ENCODE measurements around the gene SEM1.
A peak's percentile ranks its signal among the peaks of the same experiment; 100 is the strongest.
"Not testable (repeated sequence)": the region's sequence is repeated elsewhere in the genome, so short reads cannot be mapped to it uniquely, and the experiment has no call there.

Gene SEM1

GRCh38 chr7:96709381-96710228 is at the start of gene SEM1:
Gene SEM1, minus strand, starts transcription at chr7:96709846. Its CDS starts 83 bp downstream, at chr7:96709763.
- DNase-seq (ENCODE audit: low read depth in 1 of 2, low spot score in 1 of 2): peak; percentile 27 to 49

- DNase-seq (ENCODE audit: low read depth in 1 of 2, low spot score in 1 of 2): not testable (repeated sequence)
These were observed 48.2 kb upstream of the SEM1 start for GRCh38 chr7:96757880-96758279.

GRCh38 chr7:96747418-96747940 is 37.8 kb upstream of the SEM1 start:
- DNase-seq (ENCODE audit: low read depth in 1 of 2, low spot score in 1 of 2): no peak

GRCh38 chr7:96740130-96740529 is 30.5 kb upstream of the SEM1 start:
- DNase-seq (ENCODE audit: low read depth in 1 of 2, low spot score in 1 of 2): no peak

GRCh38 chr7:96739609-96740008 is 30.0 kb upstream of the SEM1 start:
- DNase-seq (ENCODE audit: low read depth in 1 of 2, low spot score in 1 of 2): no peak

GRCh38 chr7:96739167-96739566 is 29.5 kb upstream of the SEM1 start:
- no peak for DNase-seq (ENCODE audit: low read depth in 1 of 2, low spot score in 1 of 2)

- no peak for DNase-seq (ENCODE audit: low read depth in 1 of 2, low spot score in 1 of 2)
These were observed 29.1 kb upstream of the SEM1 start for GRCh38 chr7:96738705-96739104.

GRCh38 chr7:96737545-96738050 is 28.0 kb upstream of the SEM1 start:
- no peak for DNase-seq (ENCODE audit: low read depth in 1 of 2, low spot score in 1 of 2)

- no peak for DNase-seq (ENCODE audit: low read depth in 1 of 2, low spot score in 1 of 2)
These were observed 24.7 kb upstream of the SEM1 start for GRCh38 chr7:96734343-96734742.

GRCh38 chr7:96729820-96730219 is 20.2 kb upstream of the SEM1 start:
- DNase-seq (ENCODE audit: low read depth in 1 of 2, low spot score in 1 of 2): no peak

- no peak for DNase-seq (ENCODE audit: low read depth in 1 of 2, low spot score in 1 of 2)
These were observed 18.5 kb upstream of the SEM1 start for GRCh38 chr7:96728139-96728538.

GRCh38 chr7:96727534-96728088 is 18.0 kb upstream of the SEM1 start:
- no peak for DNase-seq (ENCODE audit: low read depth in 1 of 2, low spot score in 1 of 2)

- no peak for DNase-seq (ENCODE audit: low read depth in 1 of 2, low spot score in 1 of 2)
These were observed 14.0 kb upstream of the SEM1 start for GRCh38 chr7:96723622-96724021.

- not testable (repeated sequence) for DNase-seq (ENCODE audit: low read depth in 1 of 2, low spot score in 1 of 2)
These were observed 13.3 kb upstream of the SEM1 start for GRCh38 chr7:96722928-96723327.

- no peak for DNase-seq (ENCODE audit: low read depth in 1 of 2, low spot score in 1 of 2)
These were observed 11.2 kb upstream of the SEM1 start for GRCh38 chr7:96720843-96721242.

GRCh38 chr7:96719164-96719563 is 9.5 kb upstream of the SEM1 start:
- no peak for DNase-seq (ENCODE audit: low read depth in 1 of 2, low spot score in 1 of 2)

GRCh38 chr7:96718107-96719003 is 8.7 kb upstream of the SEM1 start:
- no peak for DNase-seq (ENCODE audit: low read depth in 1 of 2, low spot score in 1 of 2)

- DNase-seq (ENCODE audit: low read depth in 1 of 2, low spot score in 1 of 2): no peak
These were observed 3.4 kb upstream of the SEM1 start for GRCh38 chr7:96713037-96713436.

- no peak for DNase-seq (ENCODE audit: low read depth in 1 of 2, low spot score in 1 of 2)
These were observed 898 bp upstream of the SEM1 start for GRCh38 chr7:96710544-96710943.

- no peak for DNase-seq (ENCODE audit: low read depth in 1 of 2, low spot score in 1 of 2)
These were observed 774 bp downstream of the SEM1 start for GRCh38 chr7:96708872-96709271.

Data from stimulated activated CD4-positive, alpha-beta T cell treated with anti-CD3 and anti-CD28 coated beads, Interleukin-15, amount 100 ng/mL, for 1 hour (primary cell).